K562 (cell line): ENCODE data around the gene HACL1. TPM values are rescaled to one million over a fixed set of nuclear protein-coding genes. Genes with fewer than 3 reads are reported as not detected.

Experiments used
- CCAR2 ChIP-seq: fragments of 200-400 bp; formaldehyde crosslinking; IDR thresholded peaks from 2 replicates; pipeline ENCODE4 v1.6.1; 2017; ENCODE audit warnings: mild to moderate bottlenecking, low read depth, low read length
- CHD1 ChIP-seq: fragments of 200-600 bp; sonication (generic); IDR thresholded peaks from one replicate; pipeline ENCODE4 v1.6.1; 2012; ENCODE audit warnings: mild to moderate bottlenecking, moderate library complexity, low read length, inconsistent platforms
- KHSRP ChIP-seq: fragments of 450-650 bp; IDR thresholded peaks from 2 replicates; pipeline ENCODE4 v1.6.1; 2017
- KLF13 ChIP-seq: fragments of 450-650 bp; IDR thresholded peaks from 2 replicates; pipeline ENCODE4 v1.6.1; 2016; ENCODE audit warnings: missing genetic modification characterization, low read depth, mild to moderate bottlenecking, missing compliant biosample characterization, moderate library complexity, borderline replicate concordance
- MAFK ChIP-seq: IDR thresholded peaks from 2 replicates; pipeline ENCODE4 v1.6.1; 2011; ENCODE audit warnings: low read length, improper control_type of control experiment
- NFE2 ChIP-seq: IDR thresholded peaks from 2 replicates; pipeline ENCODE4 v1.6.1; 2014; ENCODE audit warnings: antibody characterized with exemption, low read depth
- POLR3G ChIP-seq: IDR thresholded peaks from 2 replicates; pipeline ENCODE4 v1.6.1; 2011; ENCODE audit not compliant: insufficient read length, insufficient replicate concordance; ENCODE audit errors: extremely low read depth
- STAG1 ChIP-seq: sonication (generic); formaldehyde crosslinking; IDR thresholded peaks from 2 replicates; pipeline ENCODE4 v1.5.0; 2020; ENCODE audit warnings: missing genetic modification reagents, borderline replicate concordance
- STAT5A ChIP-seq: IDR thresholded peaks from 2 replicates; pipeline ENCODE4 v1.6.1; 2012; ENCODE audit warnings: low read length, inconsistent platforms, borderline replicate concordance
- ZBTB7A ChIP-seq: IDR thresholded peaks from 2 replicates; pipeline ENCODE4 v1.6.1; 2011; ENCODE audit warnings: low read depth, mild to moderate bottlenecking, low read length, moderate library complexity, borderline replicate concordance; ENCODE audit not compliant: control insufficient read depth
- ZC3H11A ChIP-seq: IDR thresholded peaks from 2 replicates; pipeline ENCODE4 v1.6.1; 2012; ENCODE audit warnings: low read depth, low read length, improper control_type of control experiment
- ZNF165 ChIP-seq: fragments of 250-450 bp; sonication (Bioruptor Pico); IDR thresholded peaks from 2 replicates; pipeline ENCODE4 v1.4.0; 2020; ENCODE audit warnings: borderline replicate concordance
- polyA plus RNA-seq, 8 experiments: library from polyadenylated mRNA; depleted of rRNA in 4 of 8; stranded (reverse) in 5 of 8; unstranded in 3 of 8; fragments of >200 nt; fragmentation: Nextera tagmentation in 2 of 8; fragmentation: Illumina TruSeq in 1 of 8; extraction: Ambion mirVana in 2 of 8; extraction: Trizol in 1 of 8; gene quantifications; 2 replicates each; pipeline versions ENCODE4 v1.2.1 to v1.2.3, GENCODE V29; 2011 to 2014; ENCODE audit warnings: inconsistent platforms in 1 of 8, missing spikeins in 1 of 8
- total RNA-seq, 7 experiments: library from RNA; depleted of rRNA in 6 of 7; stranded (reverse); fragments of >200 nt in 6 of 7; fragmentation: Illumina TruSeq in 2 of 7; extraction: Trizol in 2 of 7; gene quantifications; 2 replicates each; pipeline versions ENCODE4 v1.2.1 to v1.2.3, GENCODE V29; 2011 to 2021; ENCODE audit warnings: low replicate concordance in 1 of 7
- TF ChIP-seq, protein P1 (sequence below): fragments of 450-650 bp; IDR thresholded peaks from 2 replicates; pipeline ENCODE4 v1.6.1; 2016; ENCODE audit warnings: mild to moderate bottlenecking, moderate library complexity
- TF ChIP-seq, protein P2 (sequence below), 2 experiments: fragments of 450-650 bp; conservative IDR thresholded peaks; 2 replicates each; pipeline ENCODE4 v1.6.1; 2017; ENCODE audit warnings: mild to moderate bottlenecking in 2 of 2, moderate library complexity in 2 of 2
- TF ChIP-seq, protein P3 (sequence below): fragments of 250-450 bp; sonication (Bioruptor Pico); IDR thresholded peaks from 2 replicates; pipeline ENCODE4 v1.8.0; 2022; ENCODE audit warnings: moderate library complexity, mild to moderate bottlenecking, inconsistent platforms

HACL1 gene
- total and polyA plus RNA-seq, 9 of the 15 experiments (the other 6 are each of a cell fraction or from before 2014, with no cell fraction given) = 18.9 to 61.5 (median 30.5) TPM

DNA sequence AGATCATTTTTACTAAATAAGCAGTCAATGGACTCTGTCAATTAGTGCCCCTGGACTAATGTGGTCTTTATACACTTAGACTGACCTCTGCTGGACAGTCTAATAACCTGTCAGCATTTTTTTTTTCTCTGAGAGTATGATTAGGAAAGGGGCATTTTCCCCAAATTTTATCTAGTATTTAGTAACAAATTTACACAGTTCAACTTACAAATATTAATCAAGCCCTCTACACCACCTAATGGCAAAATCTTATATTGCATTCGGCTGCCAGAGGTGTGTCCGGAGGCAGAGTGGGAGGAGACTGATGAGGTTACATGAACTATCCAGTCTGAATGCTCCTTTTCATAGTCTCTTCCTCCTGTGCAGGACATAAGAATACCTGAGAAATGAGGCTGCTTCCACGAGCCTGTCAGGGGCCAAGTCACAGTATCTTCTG, 43.8 kb downstream of the HACL1 start (continued):
- TF ChIP-seq, protein P1, sequence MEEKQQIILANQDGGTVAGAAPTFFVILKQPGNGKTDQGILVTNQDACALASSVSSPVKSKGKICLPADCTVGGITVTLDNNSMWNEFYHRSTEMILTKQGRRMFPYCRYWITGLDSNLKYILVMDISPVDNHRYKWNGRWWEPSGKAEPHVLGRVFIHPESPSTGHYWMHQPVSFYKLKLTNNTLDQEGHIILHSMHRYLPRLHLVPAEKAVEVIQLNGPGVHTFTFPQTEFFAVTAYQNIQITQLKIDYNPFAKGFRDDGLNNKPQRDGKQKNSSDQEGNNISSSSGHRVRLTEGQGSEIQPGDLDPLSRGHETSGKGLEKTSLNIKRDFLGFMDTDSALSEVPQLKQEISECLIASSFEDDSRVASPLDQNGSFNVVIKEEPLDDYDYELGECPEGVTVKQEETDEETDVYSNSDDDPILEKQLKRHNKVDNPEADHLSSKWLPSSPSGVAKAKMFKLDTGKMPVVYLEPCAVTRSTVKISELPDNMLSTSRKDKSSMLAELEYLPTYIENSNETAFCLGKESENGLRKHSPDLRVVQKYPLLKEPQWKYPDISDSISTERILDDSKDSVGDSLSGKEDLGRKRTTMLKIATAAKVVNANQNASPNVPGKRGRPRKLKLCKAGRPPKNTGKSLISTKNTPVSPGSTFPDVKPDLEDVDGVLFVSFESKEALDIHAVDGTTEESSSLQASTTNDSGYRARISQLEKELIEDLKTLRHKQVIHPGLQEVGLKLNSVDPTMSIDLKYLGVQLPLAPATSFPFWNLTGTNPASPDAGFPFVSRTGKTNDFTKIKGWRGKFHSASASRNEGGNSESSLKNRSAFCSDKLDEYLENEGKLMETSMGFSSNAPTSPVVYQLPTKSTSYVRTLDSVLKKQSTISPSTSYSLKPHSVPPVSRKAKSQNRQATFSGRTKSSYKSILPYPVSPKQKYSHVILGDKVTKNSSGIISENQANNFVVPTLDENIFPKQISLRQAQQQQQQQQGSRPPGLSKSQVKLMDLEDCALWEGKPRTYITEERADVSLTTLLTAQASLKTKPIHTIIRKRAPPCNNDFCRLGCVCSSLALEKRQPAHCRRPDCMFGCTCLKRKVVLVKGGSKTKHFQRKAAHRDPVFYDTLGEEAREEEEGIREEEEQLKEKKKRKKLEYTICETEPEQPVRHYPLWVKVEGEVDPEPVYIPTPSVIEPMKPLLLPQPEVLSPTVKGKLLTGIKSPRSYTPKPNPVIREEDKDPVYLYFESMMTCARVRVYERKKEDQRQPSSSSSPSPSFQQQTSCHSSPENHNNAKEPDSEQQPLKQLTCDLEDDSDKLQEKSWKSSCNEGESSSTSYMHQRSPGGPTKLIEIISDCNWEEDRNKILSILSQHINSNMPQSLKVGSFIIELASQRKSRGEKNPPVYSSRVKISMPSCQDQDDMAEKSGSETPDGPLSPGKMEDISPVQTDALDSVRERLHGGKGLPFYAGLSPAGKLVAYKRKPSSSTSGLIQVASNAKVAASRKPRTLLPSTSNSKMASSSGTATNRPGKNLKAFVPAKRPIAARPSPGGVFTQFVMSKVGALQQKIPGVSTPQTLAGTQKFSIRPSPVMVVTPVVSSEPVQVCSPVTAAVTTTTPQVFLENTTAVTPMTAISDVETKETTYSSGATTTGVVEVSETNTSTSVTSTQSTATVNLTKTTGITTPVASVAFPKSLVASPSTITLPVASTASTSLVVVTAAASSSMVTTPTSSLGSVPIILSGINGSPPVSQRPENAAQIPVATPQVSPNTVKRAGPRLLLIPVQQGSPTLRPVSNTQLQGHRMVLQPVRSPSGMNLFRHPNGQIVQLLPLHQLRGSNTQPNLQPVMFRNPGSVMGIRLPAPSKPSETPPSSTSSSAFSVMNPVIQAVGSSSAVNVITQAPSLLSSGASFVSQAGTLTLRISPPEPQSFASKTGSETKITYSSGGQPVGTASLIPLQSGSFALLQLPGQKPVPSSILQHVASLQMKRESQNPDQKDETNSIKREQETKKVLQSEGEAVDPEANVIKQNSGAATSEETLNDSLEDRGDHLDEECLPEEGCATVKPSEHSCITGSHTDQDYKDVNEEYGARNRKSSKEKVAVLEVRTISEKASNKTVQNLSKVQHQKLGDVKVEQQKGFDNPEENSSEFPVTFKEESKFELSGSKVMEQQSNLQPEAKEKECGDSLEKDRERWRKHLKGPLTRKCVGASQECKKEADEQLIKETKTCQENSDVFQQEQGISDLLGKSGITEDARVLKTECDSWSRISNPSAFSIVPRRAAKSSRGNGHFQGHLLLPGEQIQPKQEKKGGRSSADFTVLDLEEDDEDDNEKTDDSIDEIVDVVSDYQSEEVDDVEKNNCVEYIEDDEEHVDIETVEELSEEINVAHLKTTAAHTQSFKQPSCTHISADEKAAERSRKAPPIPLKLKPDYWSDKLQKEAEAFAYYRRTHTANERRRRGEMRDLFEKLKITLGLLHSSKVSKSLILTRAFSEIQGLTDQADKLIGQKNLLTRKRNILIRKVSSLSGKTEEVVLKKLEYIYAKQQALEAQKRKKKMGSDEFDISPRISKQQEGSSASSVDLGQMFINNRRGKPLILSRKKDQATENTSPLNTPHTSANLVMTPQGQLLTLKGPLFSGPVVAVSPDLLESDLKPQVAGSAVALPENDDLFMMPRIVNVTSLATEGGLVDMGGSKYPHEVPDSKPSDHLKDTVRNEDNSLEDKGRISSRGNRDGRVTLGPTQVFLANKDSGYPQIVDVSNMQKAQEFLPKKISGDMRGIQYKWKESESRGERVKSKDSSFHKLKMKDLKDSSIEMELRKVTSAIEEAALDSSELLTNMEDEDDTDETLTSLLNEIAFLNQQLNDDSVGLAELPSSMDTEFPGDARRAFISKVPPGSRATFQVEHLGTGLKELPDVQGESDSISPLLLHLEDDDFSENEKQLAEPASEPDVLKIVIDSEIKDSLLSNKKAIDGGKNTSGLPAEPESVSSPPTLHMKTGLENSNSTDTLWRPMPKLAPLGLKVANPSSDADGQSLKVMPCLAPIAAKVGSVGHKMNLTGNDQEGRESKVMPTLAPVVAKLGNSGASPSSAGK = no peak
- TF ChIP-seq, protein P2, sequence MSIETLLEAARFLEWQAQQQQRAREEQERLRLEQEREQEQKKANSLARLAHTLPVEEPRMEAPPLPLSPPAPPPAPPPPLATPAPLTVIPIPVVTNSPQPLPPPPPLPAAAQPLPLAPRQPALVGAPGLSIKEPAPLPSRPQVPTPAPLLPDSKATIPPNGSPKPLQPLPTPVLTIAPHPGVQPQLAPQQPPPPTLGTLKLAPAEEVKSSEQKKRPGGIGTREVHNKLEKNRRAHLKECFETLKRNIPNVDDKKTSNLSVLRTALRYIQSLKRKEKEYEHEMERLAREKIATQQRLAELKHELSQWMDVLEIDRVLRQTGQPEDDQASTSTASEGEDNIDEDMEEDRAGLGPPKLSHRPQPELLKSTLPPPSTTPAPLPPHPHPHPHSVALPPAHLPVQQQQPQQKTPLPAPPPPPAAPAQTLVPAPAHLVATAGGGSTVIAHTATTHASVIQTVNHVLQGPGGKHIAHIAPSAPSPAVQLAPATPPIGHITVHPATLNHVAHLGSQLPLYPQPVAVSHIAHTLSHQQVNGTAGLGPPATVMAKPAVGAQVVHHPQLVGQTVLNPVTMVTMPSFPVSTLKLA (conservative IDR thresholded peaks at IDR 0.05) = 0 out of 4 replicates have a peak, but pooled peaks of 1 of the 2 experiments have one; percentile 36
- TF ChIP-seq KLF13 (tag) = no peak
- TF ChIP-seq CHD1 = no peak
- TF ChIP-seq STAG1 (CRISPR knock-in tag) = peak; percentile 32; the same call in 1 of the 2 replicates
- TF ChIP-seq MAFK = peak; percentile 57; the same call in 1 of the 2 replicates
- TF ChIP-seq CCAR2 = no peak
- no peak for TF ChIP-seq STAT5A
- no peak for TF ChIP-seq ZNF165 (CRISPR knock-in tag)
- TF ChIP-seq, protein P3, sequence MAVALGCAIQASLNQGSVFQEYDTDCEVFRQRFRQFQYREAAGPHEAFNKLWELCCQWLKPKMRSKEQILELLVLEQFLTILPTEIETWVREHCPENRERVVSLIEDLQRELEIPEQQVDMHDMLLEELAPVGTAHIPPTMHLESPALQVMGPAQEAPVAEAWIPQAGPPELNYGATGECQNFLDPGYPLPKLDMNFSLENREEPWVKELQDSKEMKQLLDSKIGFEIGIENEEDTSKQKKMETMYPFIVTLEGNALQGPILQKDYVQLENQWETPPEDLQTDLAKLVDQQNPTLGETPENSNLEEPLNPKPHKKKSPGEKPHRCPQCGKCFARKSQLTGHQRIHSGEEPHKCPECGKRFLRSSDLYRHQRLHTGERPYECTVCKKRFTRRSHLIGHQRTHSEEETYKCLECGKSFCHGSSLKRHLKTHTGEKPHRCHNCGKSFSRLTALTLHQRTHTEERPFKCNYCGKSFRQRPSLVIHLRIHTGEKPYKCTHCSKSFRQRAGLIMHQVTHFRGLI (CRISPR knock-in tag) = no peak
- no peak for TF ChIP-seq POLR3G
- TF ChIP-seq KHSRP = no peak
- no peak for TF ChIP-seq ZBTB7A
- peak; percentile 39; the same call in 1 of the 2 replicates for TF ChIP-seq NFE2
- TF ChIP-seq ZC3H11A = no peak
